GM06990 (cell line): ENCODE results near the gene FOXG1.

ENCODE experiments used
- DNase-seq: peaks from one replicate; pipeline ENCODE4 v3.0.0-alpha.2; 2011; ENCODE audit not compliant: insufficient read length; ENCODE audit errors: extremely low read depth
- H3K27me3 ChIP-seq: replicated peaks from 2 replicates; pipeline ENCODE4 v1.6.0; 2011; ENCODE audit warnings: low read length; ENCODE audit not compliant: control insufficient read depth, insufficient read depth
- H3K36me3 ChIP-seq: 2 replicates; pipeline ENCODE4 v1.5.1; 2011; ENCODE audit warnings: low read length; ENCODE audit not compliant: control insufficient read depth, insufficient read depth
- H3K4me3 ChIP-seq: replicated peaks from 2 replicates; pipeline ENCODE4 v1.5.1; 2011; ENCODE audit warnings: low read depth, mild to moderate bottlenecking, control low read depth, low read length
- CTCF ChIP-seq: IDR thresholded peaks from 2 replicates; pipeline ENCODE4 v1.5.1; 2011; ENCODE audit warnings: low read length, control low read depth, mild to moderate bottlenecking, inconsistent platforms; ENCODE audit not compliant: insufficient read depth, poor library complexity, severe bottlenecking

The FOXG1 gene

GRCh38 chr14:28782301-28782700, 15.7 kb downstream of the FOXG1 start:
- no peaks in the 10 kb centered on the region for H3K36me3 ChIP-seq
- TF ChIP-seq CTCF, result no peak
- DNase-seq, result no peak
- no peaks in the 10 kb centered on the region for H3K27me3 ChIP-seq
- no peak overlapping the region for H3K4me3 ChIP-seq

GRCh38 chr14:28783664-28784063, 17.1 kb downstream of the FOXG1 start:
- Histone ChIP-seq H3K27me3 (no peaks in the 10 kb centered on the region), H3K4me3 (no peak overlapping the region), H3K36me3 (no peaks in the 10 kb centered on the region)

GRCh38 chr14:28784096-28785048, 17.8 kb downstream of the FOXG1 start:
- no peaks in the 10 kb centered on the region for H3K27me3 ChIP-seq
- no peak for TF ChIP-seq CTCF
- no peak overlapping the region for H3K4me3 ChIP-seq
- DNase-seq, result no peak
- no peaks in the 10 kb centered on the region for H3K36me3 ChIP-seq

More at GRCh38 chr14:28783664-28784063, 17.1 kb downstream of the FOXG1 start:
- DNase-seq, result no peak
- TF ChIP-seq CTCF, result no peak

GRCh38 chr14:28785096-28785952, 18.7 kb downstream of the FOXG1 start:
- DNase-seq, result peak; percentile 75
- Histone ChIP-seq H3K36me3 (no peaks in the 10 kb centered on the region), H3K4me3 (0 out of 2 replicates have a peak overlapping the region, but pooled peaks have one; percentile 16), H3K27me3 (no peaks in the 10 kb centered on the region)
- TF ChIP-seq CTCF, result no peak

GRCh38 chr14:28807518-28807917, 40.9 kb downstream of the FOXG1 start:
- H3K4me3 ChIP-seq, result no peak overlapping the region
- DNase-seq, result no peak
- H3K27me3 ChIP-seq, result no peaks in the 10 kb centered on the region
- no peaks in the 10 kb centered on the region for H3K36me3 ChIP-seq
- TF ChIP-seq CTCF, result no peak
